SK-N-SH treated with all-trans-retinoic acid at 6 μM for 48 hours (cell line): ENCODE measurements around the gene APBA2.

Source experiments
- ATAC-seq: fragments of 200-7000 bp; cut with Tn5 transposase; 3 replicates; pipeline ENCODE4 v1.9.1; 2020; ENCODE audit warnings: mild to moderate bottlenecking, moderate library complexity
- BACH2 ChIP-seq: fragments of 250-450 bp; sonication (Bioruptor Pico); IDR thresholded peaks from 2 replicates; pipeline ENCODE4 v1.9.0; 2021; ENCODE audit warnings: mild to moderate bottlenecking, borderline replicate concordance
- ESRRG ChIP-seq: fragments of 250-450 bp; sonication (Bioruptor Pico); IDR thresholded peaks from 2 replicates; pipeline ENCODE4 v1.6.1; 2021; ENCODE audit warnings: mild to moderate bottlenecking
- GLIS3 ChIP-seq: fragments of 250-450 bp; sonication (Bioruptor Pico); IDR thresholded peaks from 2 replicates; pipeline ENCODE4 v1.5.0; 2020; ENCODE audit warnings: mild to moderate bottlenecking, moderate library complexity
- ISL1 ChIP-seq: fragments of 250-450 bp; sonication (Bioruptor Pico); IDR thresholded peaks from 2 replicates; pipeline ENCODE4 v2.1.2; 2022; ENCODE audit warnings: mild to moderate bottlenecking, moderate library complexity
- OSR1 ChIP-seq: fragments of 250-450 bp; sonication (Bioruptor Pico); IDR thresholded peaks from 2 replicates; pipeline ENCODE4 v1.8.0; 2022; ENCODE audit warnings: moderate library complexity, mild to moderate bottlenecking, inconsistent platforms
- PPARA ChIP-seq: fragments of 250-450 bp; sonication (Bioruptor Pico); IDR thresholded peaks from 2 replicates; pipeline ENCODE4 v1.5.0; 2020; ENCODE audit warnings: mild to moderate bottlenecking, borderline replicate concordance
- RARB ChIP-seq: fragments of 250-450 bp; sonication (Bioruptor Pico); IDR thresholded peaks from 2 replicates; pipeline ENCODE4 v1.8.0; 2021; ENCODE audit warnings: mild to moderate bottlenecking, moderate library complexity
- SNAI2 ChIP-seq: fragments of 250-450 bp; sonication (Bioruptor Pico); IDR thresholded peaks from 2 replicates; pipeline ENCODE4 v1.5.0; 2020; ENCODE audit warnings: mild to moderate bottlenecking, moderate library complexity
- TCF4 ChIP-seq: fragments of 250-450 bp; sonication (Bioruptor Pico); IDR thresholded peaks from 2 replicates; pipeline ENCODE4 v1.8.0; 2021; ENCODE audit warnings: mild to moderate bottlenecking, moderate library complexity, borderline replicate concordance
- TOX ChIP-seq: fragments of 250-450 bp; sonication (Bioruptor Pico); IDR thresholded peaks from 2 replicates; pipeline ENCODE4 v1.8.0; 2021; ENCODE audit warnings: mild to moderate bottlenecking, moderate library complexity, borderline replicate concordance
- ZC3H10 ChIP-seq: fragments of 250-450 bp; sonication (Bioruptor Pico); IDR thresholded peaks from 2 replicates; pipeline ENCODE4 v1.5.1; 2021; ENCODE audit warnings: mild to moderate bottlenecking, moderate library complexity
- ZFP3 ChIP-seq: fragments of 250-450 bp; sonication (Bioruptor Pico); IDR thresholded peaks from 2 replicates; pipeline ENCODE4 v1.5.0; 2020; ENCODE audit warnings: mild to moderate bottlenecking, moderate library complexity
- ZFP30 ChIP-seq: fragments of 450-650 bp; formaldehyde crosslinking; IDR thresholded peaks from 2 replicates; pipeline ENCODE4 v1.5.0; 2022; ENCODE audit warnings: mild to moderate bottlenecking, moderate library complexity
- ZNF565 ChIP-seq: fragments of 450-650 bp; formaldehyde crosslinking; conservative IDR thresholded peaks from 2 replicates; pipeline ENCODE4 v1.5.0; 2020; ENCODE audit warnings: low read depth, mild to moderate bottlenecking, moderate library complexity
- ZNF70 ChIP-seq: fragments of 450-650 bp; formaldehyde crosslinking; IDR thresholded peaks from 2 replicates; pipeline ENCODE4 v1.5.0; 2020; ENCODE audit warnings: mild to moderate bottlenecking, moderate library complexity
- ZNF8 ChIP-seq: fragments of 450-650 bp; formaldehyde crosslinking; IDR thresholded peaks from 2 replicates; pipeline ENCODE4 v1.5.0; 2020; ENCODE audit warnings: mild to moderate bottlenecking, moderate library complexity
- TF ChIP-seq, protein P1 (sequence below): fragments of 250-450 bp; sonication (Bioruptor Pico); IDR thresholded peaks from 2 replicates; pipeline ENCODE4 v1.8.0; 2021; ENCODE audit warnings: low read depth, mild to moderate bottlenecking, moderate library complexity, borderline replicate concordance
- TF ChIP-seq, protein P2 (sequence below): fragments of 250-450 bp; sonication (Bioruptor Pico); IDR thresholded peaks from 2 replicates; pipeline ENCODE4 v1.5.0; 2020; ENCODE audit warnings: mild to moderate bottlenecking, moderate library complexity
- TF ChIP-seq, protein P3 (sequence below): fragments of 250-450 bp; sonication (Bioruptor Pico); IDR thresholded peaks from 2 replicates; pipeline ENCODE4 v1.5.1; 2021; ENCODE audit warnings: mild to moderate bottlenecking, moderate library complexity
- TF ChIP-seq, protein P4 (sequence below): fragments of 250-450 bp; sonication (Bioruptor Pico); IDR thresholded peaks from 2 replicates; pipeline ENCODE4 v1.8.0; 2020; ENCODE audit warnings: mild to moderate bottlenecking, moderate library complexity, borderline replicate concordance
- TF ChIP-seq, protein P5 (sequence below): fragments of 250-450 bp; sonication (Bioruptor Pico); IDR thresholded peaks from 2 replicates; pipeline ENCODE4 v1.5.1; 2020; ENCODE audit warnings: low read depth, mild to moderate bottlenecking, moderate library complexity

The APBA2 gene

DNA sequence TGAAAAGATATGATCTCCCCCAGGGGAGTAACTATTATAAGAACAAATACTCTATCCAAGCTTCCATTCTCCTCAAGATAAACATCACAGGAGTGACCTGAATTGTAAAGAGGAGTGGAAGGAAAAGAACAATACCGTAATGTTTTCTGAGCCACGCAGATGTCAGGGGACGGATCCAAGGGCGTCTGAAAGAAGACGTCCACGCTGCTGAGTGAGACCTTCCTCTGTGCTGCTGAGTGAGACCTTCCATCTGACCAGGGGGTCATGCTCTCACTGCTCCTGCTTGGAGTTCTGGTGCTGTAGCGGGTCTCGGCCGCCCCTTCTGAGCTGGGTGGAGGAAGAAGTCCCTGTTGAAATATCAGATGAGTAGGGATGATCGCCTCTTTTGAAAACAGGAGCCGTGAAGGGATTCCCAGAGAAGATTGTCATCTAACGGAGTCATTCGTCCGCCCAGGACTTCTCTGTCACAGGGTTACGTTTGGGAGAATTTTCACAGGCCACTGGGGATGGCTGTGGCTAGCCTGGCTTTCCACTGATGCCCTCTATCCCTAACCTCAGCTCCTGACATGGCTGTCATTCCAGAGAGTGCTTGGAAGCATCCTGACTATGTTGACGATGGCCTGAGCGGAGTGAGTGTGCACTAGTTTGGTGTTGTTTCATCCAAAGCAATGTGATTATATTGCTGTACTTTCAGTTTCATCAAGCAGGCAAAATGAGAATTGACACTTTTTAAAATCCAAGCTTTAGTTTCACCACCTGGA lies 184.9 kb downstream of the APBA2 start:
- ATAC-seq: no peak
- TF ChIP-seq RARB (CRISPR knock-in tag) (no peak), ESRRG (CRISPR knock-in tag) (no peak), ZFP30 (no peak), BACH2 (no peak), ZC3H10 (no peak), SNAI2 (CRISPR knock-in tag) (no peak), ZNF70 (no peak), ZNF565 (no peak), GLIS3 (CRISPR knock-in tag) (no peak), TOX (CRISPR knock-in tag) (no peak), PPARA (CRISPR knock-in tag) (no peak), ISL1 (CRISPR knock-in tag) (no peak), TCF4 (CRISPR knock-in tag) (no peak), ZNF8 (CRISPR knock-in tag) (no peak), ZFP3 (CRISPR knock-in tag) (no peak)
- TF ChIP-seq, protein P1, sequence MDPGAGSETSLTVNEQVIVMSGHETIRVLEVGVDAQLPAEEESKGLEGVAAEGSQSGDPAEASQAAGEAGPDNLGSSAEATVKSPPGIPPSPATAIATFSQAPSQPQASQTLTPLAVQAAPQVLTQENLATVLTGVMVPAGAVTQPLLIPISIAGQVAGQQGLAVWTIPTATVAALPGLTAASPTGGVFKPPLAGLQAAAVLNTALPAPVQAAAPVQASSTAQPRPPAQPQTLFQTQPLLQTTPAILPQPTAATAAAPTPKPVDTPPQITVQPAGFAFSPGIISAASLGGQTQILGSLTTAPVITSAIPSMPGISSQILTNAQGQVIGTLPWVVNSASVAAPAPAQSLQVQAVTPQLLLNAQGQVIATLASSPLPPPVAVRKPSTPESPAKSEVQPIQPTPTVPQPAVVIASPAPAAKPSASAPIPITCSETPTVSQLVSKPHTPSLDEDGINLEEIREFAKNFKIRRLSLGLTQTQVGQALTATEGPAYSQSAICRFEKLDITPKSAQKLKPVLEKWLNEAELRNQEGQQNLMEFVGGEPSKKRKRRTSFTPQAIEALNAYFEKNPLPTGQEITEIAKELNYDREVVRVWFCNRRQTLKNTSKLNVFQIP: no peak
- TF ChIP-seq, protein P2, sequence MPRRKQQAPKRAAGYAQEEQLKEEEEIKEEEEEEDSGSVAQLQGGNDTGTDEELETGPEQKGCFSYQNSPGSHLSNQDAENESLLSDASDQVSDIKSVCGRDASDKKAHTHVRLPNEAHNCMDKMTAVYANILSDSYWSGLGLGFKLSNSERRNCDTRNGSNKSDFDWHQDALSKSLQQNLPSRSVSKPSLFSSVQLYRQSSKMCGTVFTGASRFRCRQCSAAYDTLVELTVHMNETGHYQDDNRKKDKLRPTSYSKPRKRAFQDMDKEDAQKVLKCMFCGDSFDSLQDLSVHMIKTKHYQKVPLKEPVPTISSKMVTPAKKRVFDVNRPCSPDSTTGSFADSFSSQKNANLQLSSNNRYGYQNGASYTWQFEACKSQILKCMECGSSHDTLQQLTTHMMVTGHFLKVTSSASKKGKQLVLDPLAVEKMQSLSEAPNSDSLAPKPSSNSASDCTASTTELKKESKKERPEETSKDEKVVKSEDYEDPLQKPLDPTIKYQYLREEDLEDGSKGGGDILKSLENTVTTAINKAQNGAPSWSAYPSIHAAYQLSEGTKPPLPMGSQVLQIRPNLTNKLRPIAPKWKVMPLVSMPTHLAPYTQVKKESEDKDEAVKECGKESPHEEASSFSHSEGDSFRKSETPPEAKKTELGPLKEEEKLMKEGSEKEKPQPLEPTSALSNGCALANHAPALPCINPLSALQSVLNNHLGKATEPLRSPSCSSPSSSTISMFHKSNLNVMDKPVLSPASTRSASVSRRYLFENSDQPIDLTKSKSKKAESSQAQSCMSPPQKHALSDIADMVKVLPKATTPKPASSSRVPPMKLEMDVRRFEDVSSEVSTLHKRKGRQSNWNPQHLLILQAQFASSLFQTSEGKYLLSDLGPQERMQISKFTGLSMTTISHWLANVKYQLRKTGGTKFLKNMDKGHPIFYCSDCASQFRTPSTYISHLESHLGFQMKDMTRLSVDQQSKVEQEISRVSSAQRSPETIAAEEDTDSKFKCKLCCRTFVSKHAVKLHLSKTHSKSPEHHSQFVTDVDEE: no peak
- TF ChIP-seq, protein P3, sequence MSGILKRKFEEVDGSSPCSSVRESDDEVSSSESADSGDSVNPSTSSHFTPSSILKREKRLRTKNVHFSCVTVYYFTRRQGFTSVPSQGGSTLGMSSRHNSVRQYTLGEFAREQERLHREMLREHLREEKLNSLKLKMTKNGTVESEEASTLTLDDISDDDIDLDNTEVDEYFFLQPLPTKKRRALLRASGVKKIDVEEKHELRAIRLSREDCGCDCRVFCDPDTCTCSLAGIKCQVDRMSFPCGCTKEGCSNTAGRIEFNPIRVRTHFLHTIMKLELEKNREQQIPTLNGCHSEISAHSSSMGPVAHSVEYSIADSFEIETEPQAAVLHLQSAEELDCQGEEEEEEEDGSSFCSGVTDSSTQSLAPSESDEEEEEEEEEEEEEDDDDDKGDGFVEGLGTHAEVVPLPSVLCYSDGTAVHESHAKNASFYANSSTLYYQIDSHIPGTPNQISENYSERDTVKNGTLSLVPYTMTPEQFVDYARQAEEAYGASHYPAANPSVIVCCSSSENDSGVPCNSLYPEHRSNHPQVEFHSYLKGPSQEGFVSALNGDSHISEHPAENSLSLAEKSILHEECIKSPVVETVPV (CRISPR knock-in tag): no peak
- TF ChIP-seq, protein P4, sequence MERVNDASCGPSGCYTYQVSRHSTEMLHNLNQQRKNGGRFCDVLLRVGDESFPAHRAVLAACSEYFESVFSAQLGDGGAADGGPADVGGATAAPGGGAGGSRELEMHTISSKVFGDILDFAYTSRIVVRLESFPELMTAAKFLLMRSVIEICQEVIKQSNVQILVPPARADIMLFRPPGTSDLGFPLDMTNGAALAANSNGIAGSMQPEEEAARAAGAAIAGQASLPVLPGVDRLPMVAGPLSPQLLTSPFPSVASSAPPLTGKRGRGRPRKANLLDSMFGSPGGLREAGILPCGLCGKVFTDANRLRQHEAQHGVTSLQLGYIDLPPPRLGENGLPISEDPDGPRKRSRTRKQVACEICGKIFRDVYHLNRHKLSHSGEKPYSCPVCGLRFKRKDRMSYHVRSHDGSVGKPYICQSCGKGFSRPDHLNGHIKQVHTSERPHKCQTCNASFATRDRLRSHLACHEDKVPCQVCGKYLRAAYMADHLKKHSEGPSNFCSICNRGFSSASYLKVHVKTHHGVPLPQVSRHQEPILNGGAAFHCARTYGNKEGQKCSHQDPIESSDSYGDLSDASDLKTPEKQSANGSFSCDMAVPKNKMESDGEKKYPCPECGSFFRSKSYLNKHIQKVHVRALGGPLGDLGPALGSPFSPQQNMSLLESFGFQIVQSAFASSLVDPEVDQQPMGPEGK (CRISPR knock-in tag): no peak
- TF ChIP-seq, protein P5, sequence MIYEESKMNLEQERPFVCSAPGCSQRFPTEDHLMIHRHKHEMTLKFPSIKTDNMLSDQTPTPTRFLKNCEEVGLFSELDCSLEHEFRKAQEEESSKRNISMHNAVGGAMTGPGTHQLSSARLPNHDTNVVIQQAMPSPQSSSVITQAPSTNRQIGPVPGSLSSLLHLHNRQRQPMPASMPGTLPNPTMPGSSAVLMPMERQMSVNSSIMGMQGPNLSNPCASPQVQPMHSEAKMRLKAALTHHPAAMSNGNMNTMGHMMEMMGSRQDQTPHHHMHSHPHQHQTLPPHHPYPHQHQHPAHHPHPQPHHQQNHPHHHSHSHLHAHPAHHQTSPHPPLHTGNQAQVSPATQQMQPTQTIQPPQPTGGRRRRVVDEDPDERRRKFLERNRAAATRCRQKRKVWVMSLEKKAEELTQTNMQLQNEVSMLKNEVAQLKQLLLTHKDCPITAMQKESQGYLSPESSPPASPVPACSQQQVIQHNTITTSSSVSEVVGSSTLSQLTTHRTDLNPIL (CRISPR knock-in tag): no peak

DNA sequence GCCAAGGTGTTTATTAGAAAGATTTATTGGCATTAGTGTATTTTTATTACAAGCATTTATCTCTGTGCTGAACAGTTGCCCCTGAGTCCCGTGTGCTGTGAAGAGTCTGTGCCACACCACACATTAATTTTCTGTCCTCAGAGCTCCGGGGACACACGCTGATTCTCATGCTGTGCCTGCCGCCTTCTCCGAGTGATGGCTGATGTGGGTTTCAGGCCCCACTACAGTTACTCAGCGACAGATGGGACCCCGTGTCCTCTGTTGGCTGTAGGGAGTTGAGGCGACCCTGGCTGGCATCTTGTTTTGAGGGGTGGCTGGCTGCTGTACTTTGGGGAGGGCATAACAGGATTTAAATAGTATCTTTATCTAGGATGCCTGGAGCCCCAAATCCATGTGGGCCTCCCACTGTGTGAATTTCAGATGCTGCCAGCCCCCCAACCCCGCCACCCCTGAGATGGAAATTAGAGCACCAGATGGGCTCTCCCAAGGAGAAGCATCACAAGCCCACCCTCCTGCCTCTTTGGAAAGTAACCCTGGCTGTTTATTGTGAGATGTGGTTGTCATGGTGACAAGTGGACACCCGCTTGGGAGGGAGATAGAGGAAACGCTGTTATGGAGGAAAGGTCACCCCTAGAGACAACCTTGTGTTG lies 185.6 kb downstream of the APBA2 start:
- TF ChIP-seq PPARA (CRISPR knock-in tag) (no peak), ZNF8 (CRISPR knock-in tag) (no peak), OSR1 (no peak), ZFP30 (no peak), TOX (CRISPR knock-in tag) (no peak)
- TF ChIP-seq, protein P1: no peak
- no peak for ATAC-seq
